Measurements from ENCODE around the gene ZNF436.

DNA sequence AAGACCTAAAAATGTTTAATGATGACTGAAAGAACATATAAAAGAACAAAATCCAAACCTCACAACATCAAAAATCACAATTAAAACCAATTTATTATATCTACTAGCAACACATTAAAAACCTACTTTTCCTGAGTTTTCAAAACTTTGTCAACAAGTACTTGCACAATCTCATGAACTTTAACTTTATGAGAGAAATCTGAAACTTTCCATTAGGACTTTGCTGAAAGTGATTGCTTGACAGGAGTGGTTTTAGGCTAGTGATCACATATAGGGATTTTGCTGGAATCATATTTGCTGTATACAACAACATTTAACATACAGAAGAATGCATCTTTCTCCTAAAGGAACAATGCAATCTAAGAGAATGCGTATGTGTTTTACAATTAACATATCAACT, 38.8 kb downstream of the ZNF436 start:
- TF ChIP-seq, protein P1, sequence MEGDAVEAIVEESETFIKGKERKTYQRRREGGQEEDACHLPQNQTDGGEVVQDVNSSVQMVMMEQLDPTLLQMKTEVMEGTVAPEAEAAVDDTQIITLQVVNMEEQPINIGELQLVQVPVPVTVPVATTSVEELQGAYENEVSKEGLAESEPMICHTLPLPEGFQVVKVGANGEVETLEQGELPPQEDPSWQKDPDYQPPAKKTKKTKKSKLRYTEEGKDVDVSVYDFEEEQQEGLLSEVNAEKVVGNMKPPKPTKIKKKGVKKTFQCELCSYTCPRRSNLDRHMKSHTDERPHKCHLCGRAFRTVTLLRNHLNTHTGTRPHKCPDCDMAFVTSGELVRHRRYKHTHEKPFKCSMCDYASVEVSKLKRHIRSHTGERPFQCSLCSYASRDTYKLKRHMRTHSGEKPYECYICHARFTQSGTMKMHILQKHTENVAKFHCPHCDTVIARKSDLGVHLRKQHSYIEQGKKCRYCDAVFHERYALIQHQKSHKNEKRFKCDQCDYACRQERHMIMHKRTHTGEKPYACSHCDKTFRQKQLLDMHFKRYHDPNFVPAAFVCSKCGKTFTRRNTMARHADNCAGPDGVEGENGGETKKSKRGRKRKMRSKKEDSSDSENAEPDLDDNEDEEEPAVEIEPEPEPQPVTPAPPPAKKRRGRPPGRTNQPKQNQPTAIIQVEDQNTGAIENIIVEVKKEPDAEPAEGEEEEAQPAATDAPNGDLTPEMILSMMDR (conservative IDR thresholded peaks at IDR 0.05; ENCODE audit: low read depth, low read length) = no peak
- TF ChIP-seq EZH2 (IDR thresholded peaks at IDR 0.05; ENCODE audit: borderline replicate concordance, low read depth, low read length, poor library complexity, severe bottlenecking) = no peak

Measured in A673 (cell line).